Activated CD8-positive, alpha-beta memory T cell treated with anti-CD3 and anti-CD28 coated beads for 4 hours (primary cell): ENCODE data around the gene IFT172.

Experiments used
- DNase-seq, 2 donors: peaks; one replicate each; pipeline ENCODE4 v3.0.0-alpha.2; 2020; ENCODE audit warnings: low read depth in 2 of 2

IFT172 gene

DNA sequence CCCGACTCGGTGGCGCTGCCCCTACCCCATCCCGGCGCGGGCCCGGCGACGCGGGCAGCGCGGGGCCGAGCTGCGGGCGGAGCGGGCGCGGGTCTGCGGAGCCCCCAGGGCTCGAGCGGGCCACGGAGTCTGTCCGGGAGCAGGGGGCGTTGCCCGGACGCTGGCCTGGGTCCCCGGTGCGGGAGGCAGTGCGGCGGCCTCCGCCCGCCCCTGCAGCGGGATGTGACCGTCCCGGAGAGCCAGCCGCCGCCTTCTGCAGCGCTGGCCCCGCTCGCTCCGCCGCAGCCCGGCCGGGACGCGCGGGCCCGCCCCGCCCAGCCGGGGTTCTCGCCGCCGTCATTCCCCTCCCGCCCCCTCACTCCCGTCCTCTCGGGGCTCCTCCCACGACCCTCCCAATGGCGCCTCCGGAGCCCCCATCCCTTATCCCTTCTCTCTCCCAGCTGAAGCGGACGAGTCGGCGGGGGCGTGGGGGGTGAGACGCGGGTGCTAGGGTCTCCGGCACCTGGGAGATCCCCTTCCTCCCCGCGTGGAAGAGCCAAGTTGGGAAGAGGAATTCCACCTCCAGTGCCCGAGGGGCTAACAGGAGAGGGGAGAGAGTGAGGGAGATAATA lies 5.5 kb upstream of the IFT172 start, which contains the start of gene FNDC4:
FNDC4 (minus strand) TSS at position 257 of the 611 bp plus-strand sequence. CDS start 521 bp downstream, outside the sequence.
- DNase-seq: no peak

DNA sequence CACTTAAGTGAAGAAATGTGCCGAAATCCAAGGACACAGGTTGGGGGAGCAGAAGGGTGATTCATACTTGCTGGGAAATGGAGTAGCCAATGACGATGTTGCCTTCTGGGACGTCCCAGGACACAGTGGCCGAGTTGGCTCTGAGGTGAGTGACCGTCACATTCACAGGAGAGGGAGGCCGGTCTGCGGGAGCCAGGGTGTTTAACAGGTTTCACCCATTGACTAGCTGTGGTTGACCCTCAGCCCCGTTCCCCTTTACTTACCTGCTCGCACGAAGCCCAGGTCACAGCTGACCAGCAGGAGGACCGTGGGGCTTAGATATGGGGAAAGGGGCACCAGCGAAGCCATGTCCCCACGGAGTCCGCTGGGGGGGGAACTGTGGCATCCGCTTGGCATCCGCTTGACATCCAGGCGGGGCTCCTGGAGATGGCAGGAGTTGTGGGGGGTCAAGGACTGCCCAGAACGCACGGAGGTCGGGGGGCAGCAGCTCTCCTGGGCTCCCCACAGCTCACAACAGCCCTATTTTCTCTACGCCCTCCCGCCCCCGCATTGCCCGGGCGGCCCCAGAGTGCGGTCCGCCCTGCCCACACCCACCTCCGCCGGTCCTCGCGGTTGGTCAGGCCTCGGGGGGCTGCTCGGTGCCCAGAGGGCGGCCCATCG lies 4.9 kb upstream of the IFT172 start:
- no peak for DNase-seq

DNA sequence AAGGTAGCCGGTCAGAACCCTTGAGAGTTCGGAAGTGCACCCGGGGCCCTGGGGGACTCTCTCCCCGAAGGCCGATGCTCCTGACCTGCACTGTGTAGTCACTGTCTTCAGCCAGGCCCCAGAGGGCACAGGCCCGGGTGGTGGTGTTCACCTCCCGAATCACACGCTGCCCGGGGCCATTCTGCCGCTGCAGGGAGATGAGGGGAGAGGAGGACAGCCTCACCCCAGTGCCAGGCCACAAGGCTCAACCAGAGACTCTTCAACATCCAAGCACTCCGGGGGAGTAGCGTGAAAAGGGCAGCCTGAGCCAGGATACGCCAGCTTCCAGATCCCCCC lies 4.4 kb upstream of the IFT172 start:
- DNase-seq: no peak

DNA sequence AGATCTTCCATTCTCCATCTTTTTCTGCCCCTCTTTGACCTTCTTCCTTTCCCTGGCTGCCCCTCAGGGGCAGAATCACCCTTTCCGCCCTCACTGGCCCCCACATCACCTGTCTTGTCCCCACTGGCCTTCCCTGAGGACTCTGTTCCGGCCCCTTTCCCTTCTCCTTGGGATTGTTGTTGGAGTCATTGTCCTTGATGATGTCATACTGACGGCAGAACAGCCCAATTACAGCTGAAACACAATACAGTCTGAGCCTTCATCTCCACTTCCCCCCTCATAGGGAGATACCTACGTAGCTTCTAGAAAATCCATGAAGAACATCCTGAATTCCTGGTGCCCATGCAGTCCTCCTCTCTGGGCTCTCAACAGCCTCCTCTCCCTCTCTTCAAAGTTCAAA lies 3.0 kb upstream of the IFT172 start:
- DNase-seq: no peak

DNA sequence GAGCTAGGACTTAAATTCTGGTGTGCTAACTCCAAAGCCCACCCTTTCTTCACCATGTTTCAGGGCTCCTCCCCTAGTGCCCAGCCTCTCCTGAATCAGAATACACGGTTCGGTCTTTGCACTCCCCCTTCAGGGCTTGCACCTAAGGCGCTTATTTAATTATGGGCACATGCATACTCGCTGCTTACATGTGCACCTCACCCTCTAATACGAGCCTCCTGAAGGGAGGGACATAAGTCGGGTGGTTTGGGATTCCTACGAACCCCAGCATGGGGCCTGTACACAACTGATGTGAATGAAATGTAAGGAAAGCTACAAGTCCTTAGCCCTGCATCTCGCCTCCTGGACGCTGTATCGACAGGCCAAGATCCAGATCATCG lies 435 bp downstream of the IFT172 start:
- DNase-seq: no peak

DNA sequence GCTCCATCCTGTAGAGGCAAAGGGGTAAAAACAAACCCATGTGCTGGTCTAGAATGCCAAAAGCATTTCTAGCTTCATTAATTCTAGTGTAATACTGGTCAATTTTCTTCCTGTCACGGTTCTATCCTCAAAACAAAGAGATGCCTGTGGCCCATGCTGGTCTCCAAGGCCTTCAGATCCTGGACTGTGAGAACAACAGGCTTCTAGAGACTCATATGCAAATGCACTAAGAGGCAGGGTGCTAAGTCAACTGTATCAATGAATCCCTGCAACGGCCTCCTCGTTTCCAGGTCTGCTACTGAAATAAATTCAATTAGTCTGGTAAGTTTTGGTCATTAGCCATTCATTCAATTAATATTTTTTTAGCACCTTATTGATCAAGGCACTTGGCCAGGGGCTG lies 4.0 kb downstream of the IFT172 start:
- no peak for DNase-seq

DNA sequence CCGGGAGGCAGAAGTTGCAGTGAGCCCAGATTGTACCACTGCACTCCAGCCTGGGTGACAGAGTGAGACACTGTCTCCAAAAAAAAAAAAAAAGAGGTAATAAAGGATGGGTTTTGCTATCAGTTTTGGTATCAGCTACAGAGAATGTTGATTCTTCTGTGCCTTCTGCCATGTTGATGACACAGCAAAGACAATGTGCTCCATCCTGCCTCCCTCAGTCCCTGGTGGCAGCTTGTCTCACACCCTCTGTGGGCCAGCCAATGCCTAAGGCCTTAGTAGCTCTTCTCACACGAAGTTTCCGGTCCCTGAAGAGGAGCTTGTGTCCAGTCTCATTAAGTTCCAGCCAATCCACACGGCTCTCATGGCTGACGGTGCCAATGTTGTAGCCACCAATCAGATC lies 17.6 kb downstream of the IFT172 start:
- DNase-seq: no peak

DNA sequence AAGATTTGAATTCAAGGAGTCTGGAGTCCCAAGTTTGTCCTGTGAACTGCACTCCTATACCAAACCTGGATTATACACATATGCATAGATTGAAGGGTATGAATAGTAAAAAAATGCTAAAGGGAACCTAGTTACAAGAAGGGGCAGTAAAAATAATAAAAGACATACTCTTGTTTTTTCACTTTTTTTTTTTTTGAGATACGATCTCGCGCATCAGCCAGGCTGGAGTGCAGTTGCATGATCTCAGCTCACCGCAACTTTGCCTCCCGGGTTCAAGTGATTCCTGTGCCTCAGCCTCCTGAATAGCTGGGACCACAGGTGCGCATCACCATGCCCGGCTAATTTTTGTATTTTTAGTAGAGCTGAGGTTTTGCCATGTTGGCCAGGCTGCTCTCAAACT lies 25.1 kb downstream of the IFT172 start:
- no peak for DNase-seq

DNA sequence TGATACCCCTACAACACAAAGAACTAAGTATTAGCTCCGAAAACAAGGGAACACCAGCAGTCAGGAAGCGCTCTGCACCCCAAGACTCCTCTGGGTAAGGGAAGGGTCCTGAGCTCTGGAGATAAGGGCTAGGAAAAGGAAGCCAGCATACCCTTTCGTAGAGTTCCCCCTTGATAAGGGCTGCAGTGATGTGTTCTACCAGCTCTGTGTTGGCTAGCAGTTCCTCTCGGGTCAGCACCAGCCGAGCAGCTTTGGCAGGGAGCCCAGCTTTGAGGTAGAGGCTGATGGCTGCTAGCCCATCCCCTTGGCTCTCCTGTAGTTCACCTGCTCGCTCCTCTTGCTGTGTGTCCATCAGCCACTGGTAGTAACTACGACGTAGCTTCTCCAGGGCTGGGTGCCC lies 28.4 kb downstream of the IFT172 start:
- DNase-seq: no peak

DNA sequence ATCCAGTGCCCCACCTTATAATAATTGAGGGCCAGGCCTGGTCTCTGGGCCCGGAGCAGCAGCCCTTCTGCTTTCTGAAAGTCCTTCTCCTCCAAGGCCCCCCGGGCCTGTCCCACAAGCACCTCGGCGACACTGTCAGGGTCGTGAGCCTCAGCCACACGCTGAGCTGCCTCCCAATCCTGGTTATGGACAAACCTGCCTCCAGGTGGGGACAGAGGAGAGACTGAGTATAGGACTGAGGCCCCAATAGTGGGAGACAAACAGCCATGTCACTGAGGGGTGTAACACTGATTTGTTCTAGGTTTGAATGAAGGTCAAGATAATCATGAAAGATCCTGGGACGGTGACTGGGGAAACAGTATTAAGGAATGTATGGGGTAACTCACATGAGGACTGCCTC lies 35.6 kb downstream of the IFT172 start:
- DNase-seq: no peak

DNA sequence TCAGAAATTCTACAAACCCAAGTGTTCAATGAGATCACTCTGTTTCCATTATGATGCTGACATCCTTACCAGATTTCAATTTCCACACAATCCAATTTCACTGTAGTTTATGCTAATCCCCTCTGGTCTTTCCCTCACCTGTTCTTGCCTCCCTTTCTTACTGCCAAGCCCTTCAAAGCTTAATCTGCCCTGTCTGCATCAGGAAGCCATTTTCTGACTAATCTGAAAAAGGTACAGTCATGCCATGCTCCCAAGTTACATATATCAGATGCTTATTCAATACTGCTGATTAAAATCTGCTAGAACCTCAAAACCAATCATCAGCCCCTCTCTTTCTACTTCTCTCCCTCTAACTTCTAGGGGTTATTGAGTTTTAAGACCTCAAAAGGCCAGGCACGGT lies 38.4 kb downstream of the IFT172 start:
- DNase-seq: no peak

DNA sequence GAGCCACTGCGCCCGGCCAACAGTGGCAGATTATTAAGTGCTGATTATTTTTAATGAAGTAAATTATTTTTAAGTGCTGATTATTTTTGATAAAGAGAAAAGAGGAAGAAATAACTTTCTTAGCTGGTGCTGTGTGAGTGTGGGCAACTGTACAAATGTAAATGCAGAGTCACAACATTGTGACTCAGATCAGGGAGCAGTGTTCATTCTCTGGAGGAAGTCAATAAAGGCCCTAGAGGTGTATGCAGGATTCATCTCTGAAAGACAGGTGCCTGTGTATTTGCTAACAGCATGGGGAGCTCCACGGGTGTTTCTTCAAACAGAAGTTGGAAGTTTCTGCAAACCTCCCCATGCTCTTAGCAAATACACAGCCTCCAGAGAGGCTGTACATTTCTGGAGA lies 41.2 kb downstream of the IFT172 start:
- DNase-seq: no peak

DNA sequence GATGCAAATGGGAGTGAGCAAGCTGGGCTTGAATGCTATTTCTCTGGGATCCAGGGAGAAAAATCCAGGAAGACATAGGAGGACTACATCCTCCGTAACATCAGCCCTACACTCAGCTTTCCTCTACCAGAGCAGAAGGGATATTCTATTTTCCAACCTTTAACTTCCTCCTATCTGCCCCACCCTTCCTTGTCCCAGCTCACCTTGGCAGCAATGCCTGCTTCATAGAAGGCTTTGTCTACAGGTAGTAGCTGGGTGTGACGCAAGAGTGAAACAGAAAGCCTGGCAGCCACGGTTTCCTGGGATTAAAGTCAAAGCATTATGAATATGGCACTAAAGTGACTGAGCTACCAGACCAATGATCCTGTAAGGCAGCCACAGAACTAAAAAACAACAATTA lies 43.5 kb downstream of the IFT172 start:
- no peak for DNase-seq

DNA sequence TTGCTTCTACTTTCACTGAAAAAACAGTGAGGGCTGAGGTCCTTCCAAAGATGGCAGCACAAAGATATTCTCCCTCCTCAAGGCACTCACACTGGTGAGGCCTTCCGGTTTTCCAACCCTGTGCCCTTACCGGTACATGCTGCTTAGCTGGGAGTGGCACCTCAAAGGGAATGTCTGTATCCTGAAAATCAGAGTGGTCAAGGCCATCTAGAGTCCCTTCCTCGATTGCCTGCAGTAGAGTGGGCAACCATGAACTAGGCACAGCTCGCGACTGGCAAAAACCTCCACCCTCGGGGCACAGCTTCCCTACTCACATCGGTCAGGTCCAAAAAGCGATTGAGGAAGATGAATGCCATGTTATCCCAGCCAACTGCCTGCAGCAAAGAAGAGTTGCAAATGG lies 43.9 kb downstream of the IFT172 start:
- no peak for DNase-seq

DNA sequence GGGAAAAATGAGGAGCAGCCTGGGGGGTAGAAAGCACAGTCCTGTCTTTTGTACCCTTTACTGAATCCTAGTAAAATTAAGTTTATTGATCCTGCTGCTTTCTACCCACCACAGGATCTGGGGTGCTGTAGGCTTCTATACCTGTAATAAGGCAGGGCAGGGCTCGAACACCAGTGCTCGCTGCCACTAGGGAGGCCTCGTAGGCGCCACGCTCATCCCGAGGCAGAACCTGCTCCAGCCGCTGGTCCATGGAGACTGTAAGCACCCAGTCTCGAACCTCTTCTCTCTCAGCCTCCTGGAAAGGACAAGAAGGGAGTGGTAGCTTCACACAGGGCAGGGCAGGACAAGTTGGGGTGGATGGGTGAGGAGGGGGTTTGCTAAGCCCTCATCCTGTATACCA lies 44.4 kb downstream of the IFT172 start:
- DNase-seq: no peak

DNA sequence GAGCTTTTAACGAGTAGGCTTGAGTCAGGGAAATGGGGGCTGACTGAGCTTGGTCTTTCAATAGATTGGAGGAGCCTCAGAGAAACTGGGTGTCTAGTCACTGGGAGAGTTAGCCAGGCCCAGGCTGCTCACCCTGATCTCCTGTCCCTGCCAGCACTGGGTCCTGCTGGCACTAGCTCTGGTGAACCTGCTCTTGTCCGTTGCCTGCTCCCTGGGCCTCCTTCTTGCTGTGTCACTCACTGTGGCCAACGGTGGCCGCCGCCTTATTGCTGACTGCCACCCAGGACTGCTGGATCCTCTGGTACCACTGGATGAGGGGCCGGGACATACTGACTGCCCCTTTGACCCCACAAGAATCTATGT lies 46.6 kb downstream of the IFT172 start:
- DNase-seq: no peak

DNA sequence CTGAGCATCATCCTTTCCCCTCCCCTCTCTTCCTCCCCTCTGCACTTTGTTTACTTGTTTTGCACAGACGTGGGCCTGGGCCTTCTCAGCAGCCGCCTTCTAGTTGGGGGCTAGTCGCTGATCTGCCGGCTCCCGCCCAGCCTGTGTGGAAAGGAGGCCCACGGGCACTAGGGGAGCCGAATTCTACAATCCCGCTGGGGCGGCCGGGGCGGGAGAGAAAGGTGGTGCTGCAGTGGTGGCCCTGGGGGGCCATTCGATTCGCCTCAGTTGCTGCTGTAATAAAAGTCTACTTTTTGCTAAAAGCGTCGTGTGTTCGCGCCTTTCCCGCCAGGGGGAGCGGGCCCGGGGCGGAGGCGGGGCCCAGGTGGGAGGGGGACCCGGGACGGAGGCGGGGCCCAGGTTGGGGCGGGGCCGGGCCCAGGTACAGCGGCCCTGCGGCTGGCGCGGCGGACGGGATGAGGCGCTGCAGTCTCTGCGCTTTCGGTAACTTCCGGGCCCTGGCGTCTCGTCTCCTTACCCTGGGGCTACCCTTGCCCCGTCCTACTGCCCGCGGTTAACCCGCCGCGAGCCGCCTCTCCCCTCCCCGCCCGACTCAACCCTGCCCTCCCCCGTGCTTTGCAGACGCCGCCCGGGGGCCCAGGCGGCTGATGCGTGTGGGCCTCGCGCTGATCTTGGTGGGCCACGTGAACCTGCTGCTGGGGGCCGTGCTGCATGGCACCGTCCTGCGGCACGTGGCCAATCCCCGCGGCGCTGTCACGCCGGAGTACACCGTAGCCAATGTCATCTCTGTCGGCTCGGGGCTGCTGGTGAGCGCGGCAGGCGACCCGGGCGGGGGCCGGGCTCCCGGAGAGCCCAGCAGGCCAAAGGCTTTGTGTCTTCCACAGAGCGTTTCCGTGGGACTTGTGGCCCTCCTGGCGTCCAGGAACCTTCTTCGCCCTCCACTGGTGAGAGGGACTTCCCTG lies 47.3 kb downstream of the IFT172 start, which contains the start of gene KRTCAP3:
KRTCAP3 (plus strand) TSS at position 424 of the 962 bp plus-strand sequence; CDS start at position 456, 32 bp downstream.
- peak in 1 of 2 donors; percentile 7 for DNase-seq

DNA sequence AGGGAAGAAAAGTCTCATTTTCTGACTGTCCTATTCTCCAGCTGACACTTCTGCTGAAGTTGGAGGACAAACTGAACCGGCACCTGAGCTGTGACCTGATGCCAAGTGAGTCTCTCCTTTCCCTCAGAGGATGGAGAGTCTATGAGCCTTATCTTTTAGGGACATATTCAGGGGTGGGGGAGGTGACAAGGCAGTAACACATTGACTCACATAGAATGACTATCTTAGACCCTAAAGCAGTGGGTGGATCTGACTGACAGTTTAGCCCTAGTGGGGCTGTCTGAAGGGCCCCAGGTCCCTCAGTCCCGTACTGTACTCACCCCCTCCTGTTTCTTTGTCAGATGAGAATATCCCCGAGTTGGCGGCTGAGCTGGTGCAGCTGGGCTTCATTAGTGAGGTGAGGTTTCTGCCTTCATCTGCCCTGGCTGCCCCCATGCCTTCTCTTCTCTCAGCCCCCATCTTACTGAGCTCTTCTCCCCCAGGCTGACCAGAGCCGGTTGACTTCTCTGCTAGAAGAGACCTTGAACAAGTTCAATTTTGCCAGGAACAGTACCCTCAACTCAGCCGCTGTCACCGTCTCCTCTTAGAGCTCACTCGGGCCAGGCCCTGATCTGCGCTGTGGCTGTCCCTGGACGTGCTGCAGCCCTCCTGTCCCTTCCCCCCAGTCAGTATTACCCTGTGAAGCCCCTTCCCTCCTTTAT lies 48.2 kb downstream of the IFT172 start:
- DNase-seq: no peak

DNA sequence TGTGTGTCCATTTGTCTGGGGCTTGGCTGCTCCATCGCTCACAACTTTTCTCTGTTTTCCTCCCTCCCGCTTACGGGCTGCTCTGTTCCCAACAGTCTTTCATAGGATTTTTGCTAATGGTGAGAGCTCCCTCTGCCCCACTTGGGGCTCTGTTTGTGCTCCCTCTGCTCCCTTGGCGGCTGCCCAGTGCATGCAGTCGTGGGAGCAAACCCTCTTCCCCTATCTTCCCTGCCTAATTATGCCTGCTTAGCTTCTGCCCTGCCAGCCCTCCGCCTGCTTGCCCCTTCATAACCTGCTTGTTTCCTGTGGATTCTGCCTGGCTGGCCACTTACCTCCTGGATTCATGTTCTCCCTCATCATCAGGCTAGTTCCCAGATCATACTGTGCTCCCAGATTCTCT lies 53.9 kb downstream of the IFT172 start:
- DNase-seq: no peak

DNA sequence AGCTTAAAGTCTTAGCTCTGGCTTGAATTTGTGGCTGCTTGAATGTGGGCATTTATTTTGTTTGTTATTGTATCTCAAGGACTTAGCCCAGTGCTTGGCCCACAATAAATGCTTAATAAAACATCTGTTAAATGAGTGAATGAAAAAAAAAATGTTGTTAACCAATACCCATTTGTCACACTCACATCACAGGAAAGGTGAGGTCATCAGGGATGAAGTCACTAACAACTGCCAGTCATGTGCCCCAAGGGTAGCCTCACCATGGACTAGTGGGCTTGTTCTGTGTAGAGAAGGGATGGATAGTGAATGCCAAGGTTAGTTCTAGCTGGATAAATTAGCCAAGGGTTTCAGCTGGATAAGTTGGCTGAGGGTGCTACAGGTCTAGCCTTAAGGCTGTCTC lies 58.1 kb downstream of the IFT172 start:
- DNase-seq: no peak

DNA sequence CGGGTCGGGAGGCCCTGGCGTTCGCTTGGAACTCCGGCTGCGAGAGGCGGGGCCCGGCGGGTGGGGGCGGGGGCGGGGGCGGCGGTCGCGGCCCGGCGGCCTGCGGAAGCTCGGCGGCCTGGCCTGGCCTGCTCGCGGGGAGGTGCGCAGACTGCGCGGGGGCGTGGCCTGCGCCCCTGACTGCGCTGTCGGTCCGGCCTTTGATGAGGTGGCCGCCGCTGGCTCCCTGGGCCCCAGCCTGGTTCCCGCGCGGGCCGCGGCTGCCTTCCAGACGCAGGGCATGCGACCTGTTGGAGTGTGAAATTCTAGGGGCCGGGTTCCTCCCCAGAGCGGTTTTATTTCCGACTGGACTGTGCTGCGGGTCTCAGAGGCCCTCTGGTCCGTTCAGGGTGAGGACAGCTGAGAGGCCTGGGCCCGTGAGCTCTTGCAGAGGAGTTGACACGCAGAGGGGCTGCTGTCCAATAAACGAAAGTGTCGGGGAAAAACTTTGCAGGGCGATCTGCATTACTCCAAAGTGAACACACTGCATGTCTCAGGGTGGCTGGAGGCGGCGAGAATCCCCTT lies 60.5 kb downstream of the IFT172 start:
- DNase-seq: peak; percentile 44 to 53
